IMR-90 (cell line): ENCODE measurements around the gene EDN2. TPM values are rescaled to one million over a fixed set of nuclear protein-coding genes. Genes with fewer than 3 reads are reported as not detected.

Source experiments
- ATAC-seq: fragments of 200-7000 bp; cut with Tn5 transposase; 2 replicates; pipeline ENCODE4 v1.9.1; 2020; ENCODE audit warnings: low read depth, mild to moderate bottlenecking, moderate library complexity
- BruUV-seq: library from RNA; stranded (reverse); fragments of 400-500 nt; replicated peaks from 2 replicates; lab custom pipeline; 2021; lab: Mats Ljungman, UMichigan
- CTCF ChIA-PET: fragments of 300-600 bp; formaldehyde crosslinking; extraction: SDS; loops from one replicate; lab custom pipeline; 2021; ENCODE audit warnings: antibody characterized with exemption; lab: Yijun Ruan, JAX
- POLR2A ChIA-PET: fragments of 300-600 bp; sonication (Branson Sonifier 250); formaldehyde crosslinking; loops from one replicate; lab custom pipeline; 2022; ENCODE audit warnings: antibody characterized with exemption; ENCODE audit not compliant: unreplicated experiment; lab: Charles Lee
- DNase-seq: peaks from one replicate; pipeline ENCODE4 v3.0.0; 2013
- H2AFZ ChIP-seq: replicated peaks from 2 replicates; pipeline ENCODE3; 2013; ENCODE audit warnings: low read length, mild to moderate bottlenecking; ENCODE audit not compliant: poor library complexity
- H2AK5ac ChIP-seq: 2 replicates; pipeline ENCODE4 v1.6.1; 2013; ENCODE audit warnings: low read depth, low read length, inconsistent platforms
- H2AK9ac ChIP-seq: replicated peaks from 2 replicates; pipeline ENCODE3; 2013; ENCODE audit warnings: mild to moderate bottlenecking, low read depth, low read length, moderate library complexity; ENCODE audit not compliant: poor library complexity
- H2BK120ac ChIP-seq: 2 replicates; pipeline ENCODE4 v1.6.1; 2013; ENCODE audit warnings: low read depth, low read length, inconsistent platforms
- H2BK15ac ChIP-seq: 3 replicates; pipeline ENCODE4 v1.6.1; 2013; ENCODE audit warnings: low read depth, low read length, inconsistent platforms
- H2BK20ac ChIP-seq: 2 replicates; pipeline ENCODE4 v1.6.1; 2013; ENCODE audit warnings: low read depth, mild to moderate bottlenecking, inconsistent platforms, low read length, moderate library complexity
- H2BK5ac ChIP-seq: 2 replicates; pipeline ENCODE4 v1.6.1; 2013; ENCODE audit warnings: mild to moderate bottlenecking, low read depth, low read length, inconsistent platforms; ENCODE audit not compliant: poor library complexity, severe bottlenecking
- H3K14ac ChIP-seq: replicated peaks from 2 replicates; pipeline ENCODE4 v1.6.1; 2013; ENCODE audit warnings: low read depth, low read length, inconsistent platforms
- H3K18ac ChIP-seq: 2 replicates; pipeline ENCODE4 v1.6.1; 2013; ENCODE audit warnings: low read depth, low read length, control low read depth
- H3K23ac ChIP-seq: 2 replicates; pipeline ENCODE4 v1.6.1; 2013; ENCODE audit warnings: low read depth, low read length, inconsistent platforms
- H3K27ac ChIP-seq: 2 replicates; pipeline ENCODE4 v1.5.1; 2013; ENCODE audit warnings: mild to moderate bottlenecking, control low read depth, low read length; ENCODE audit not compliant: insufficient read depth
- H3K27me3 ChIP-seq: 2 replicates; pipeline ENCODE4 v1.6.1; 2013; ENCODE audit warnings: low read length; ENCODE audit not compliant: control insufficient read depth, insufficient read depth
- H3K36me3 ChIP-seq: 2 replicates; pipeline ENCODE4 v1.6.1; 2013; ENCODE audit warnings: low read length, mixed read lengths; ENCODE audit not compliant: control insufficient read depth, insufficient read depth
- H3K4ac ChIP-seq: 2 replicates; pipeline ENCODE4 v1.6.1; 2013; ENCODE audit warnings: low read depth, low read length, inconsistent platforms
- H3K4me1 ChIP-seq: 2 replicates; pipeline ENCODE4 v1.6.1; 2013; ENCODE audit warnings: low read length, mixed read lengths; ENCODE audit not compliant: control insufficient read depth, insufficient read depth
- H3K4me2 ChIP-seq: 2 replicates; pipeline ENCODE4 v1.6.1; 2013; ENCODE audit warnings: low read depth, mild to moderate bottlenecking, control low read depth, low read length, moderate library complexity
- H3K4me3 ChIP-seq: 2 replicates; pipeline ENCODE4 v1.5.1; 2013; ENCODE audit warnings: low read depth, mild to moderate bottlenecking, control low read depth, low read length, moderate library complexity; ENCODE audit not compliant: insufficient read depth
- H3K56ac ChIP-seq: 2 replicates; pipeline ENCODE4 v1.6.1; 2013; ENCODE audit warnings: low read length, inconsistent platforms; ENCODE audit not compliant: insufficient read depth; ENCODE audit errors: extremely low read depth
- H3K79me1 ChIP-seq, 2 experiments: 2 replicates each; pipeline ENCODE4 v1.6.1; 2013; ENCODE audit warnings: low read length in 2 of 2, inconsistent platforms in 1 of 2, low read depth in 1 of 2
- H3K9ac ChIP-seq: 2 replicates; pipeline ENCODE4 v1.6.1; 2013; ENCODE audit warnings: low read depth, low read length, control low read depth
- H3K9me1 ChIP-seq: 2 replicates; pipeline ENCODE4 v1.6.1; 2013; ENCODE audit warnings: low read length, inconsistent platforms; ENCODE audit not compliant: insufficient read depth
- H3K9me3 ChIP-seq: 2 replicates; pipeline ENCODE4 v1.6.1; 2013; ENCODE audit warnings: low read length; ENCODE audit not compliant: control insufficient read depth, insufficient read depth
- H4K20me1 ChIP-seq: 2 replicates; pipeline ENCODE4 v1.6.1; 2013; ENCODE audit warnings: low read length, inconsistent platforms; ENCODE audit not compliant: insufficient read depth
- H4K5ac ChIP-seq: 2 replicates; pipeline ENCODE4 v1.6.1; 2013; ENCODE audit warnings: mild to moderate bottlenecking, low read depth, low read length, control low read depth
- H4K8ac ChIP-seq, 2 experiments: 2 replicates each; pipeline ENCODE4 v1.6.1; 2013; ENCODE audit warnings: low read depth in 2 of 2, low read length in 2 of 2, control low read depth in 1 of 2, inconsistent platforms in 1 of 2
- H4K91ac ChIP-seq: 2 replicates; pipeline ENCODE4 v1.6.1; 2013; ENCODE audit warnings: low read depth, low read length, inconsistent platforms; ENCODE audit not compliant: insufficient read depth
- CEBPB ChIP-seq: IDR thresholded peaks from 2 replicates; pipeline ENCODE4 v1.6.1; 2012; ENCODE audit warnings: low read depth, low read length, improper control_type of control experiment
- CHD1 ChIP-seq: IDR thresholded peaks from 2 replicates; pipeline ENCODE4 v1.6.1; 2012; ENCODE audit warnings: low read depth, low read length, improper control_type of control experiment
- FOS ChIP-seq: fragments of 150-350 bp; IDR thresholded peaks from 2 replicates; pipeline ENCODE4 v1.6.1; 2016; ENCODE audit warnings: low read depth, low read length
- MAFK ChIP-seq: IDR thresholded peaks from 2 replicates; pipeline ENCODE4 v1.6.1; 2012; ENCODE audit warnings: low read depth, low read length, improper control_type of control experiment
- MAZ ChIP-seq: IDR thresholded peaks from 2 replicates; pipeline ENCODE4 v1.6.1; 2012; ENCODE audit warnings: low read depth, mild to moderate bottlenecking, low read length, improper control_type of control experiment, moderate library complexity, borderline replicate concordance
- MXI1 ChIP-seq: IDR thresholded peaks from 2 replicates; pipeline ENCODE4 v1.6.1; 2012; ENCODE audit warnings: low read depth, mild to moderate bottlenecking, low read length, moderate library complexity, borderline replicate concordance
- NFE2L2 ChIP-seq: fragments of 150-350 bp; IDR thresholded peaks from 2 replicates; pipeline ENCODE4 v1.6.1; 2016; ENCODE audit warnings: low read depth, mild to moderate bottlenecking, low read length
- POLR2A ChIP-seq: IDR thresholded peaks from 2 replicates; pipeline ENCODE4 v1.6.1; 2012; ENCODE audit warnings: mild to moderate bottlenecking, low read depth, low read length
- RAD21 ChIP-seq: IDR thresholded peaks from 2 replicates; pipeline ENCODE4 v1.6.1; 2012; ENCODE audit warnings: low read length, improper control_type of control experiment
- RCOR1 ChIP-seq: IDR thresholded peaks from 2 replicates; pipeline ENCODE4 v1.6.1; 2012; ENCODE audit warnings: mild to moderate bottlenecking, low read length, improper control_type of control experiment; ENCODE audit not compliant: insufficient replicate concordance
- RFX5 ChIP-seq: IDR thresholded peaks from 2 replicates; pipeline ENCODE4 v1.8.0; 2012; ENCODE audit warnings: low read depth, mild to moderate bottlenecking, low read length, moderate library complexity
- SMC3 ChIP-seq: fragments of 150-350 bp; IDR thresholded peaks from 2 replicates; pipeline ENCODE4 v1.6.1; 2016; ENCODE audit warnings: low read depth, mild to moderate bottlenecking, antibody characterized with exemption, low read length, moderate library complexity
- WGBS, 2 experiments: methylation state at CpG; one replicate each; pipeline versions ENCODE4 v1.1.5 to v1.1.7; 2013; ENCODE audit warnings: missing lambda C conversion rate in 2 of 2; ENCODE audit not compliant: insufficient read length in 1 of 2; ENCODE audit errors: extremely low coverage in 2 of 2; 5-methylcytosine and 5-hydroxymethylcytosine counted together
- dilution Hi-C: fragments of 300-500 bp; cut with HindIII; formaldehyde crosslinking; loops from one replicate; pipeline ENCODE4 v1.14.3; 2018; ENCODE audit warnings: low sequenced_read_pairs; ENCODE audit not compliant: unreplicated experiment
- in situ Hi-C: fragments of 300-500 bp; cut with MboI; formaldehyde crosslinking; loops from 3 replicates; pipeline ENCODE4 v1.14.3; 2019; ENCODE audit warnings: low sequenced_read_pairs, inconsistent platforms, mixed read lengths
- intact Hi-C: fragments of 100-400 bp; cut with micrococcal nuclease; formaldehyde crosslinking; loops from 2 replicates; pipeline ENCODE4 v1.10.0; 2022
- polyA plus RNA-seq, 3 experiments: library from polyadenylated mRNA; depleted of rRNA; stranded (reverse); fragments of >200 nt; gene quantifications; 2 replicates each; pipeline ENCODE4 v1.2.3, GENCODE V29; 2012; ENCODE audit warnings: low replicate concordance in 1 of 3
- total RNA-seq: library from RNA; depleted of rRNA; stranded (reverse); fragments of >200 nt; gene quantifications from 2 replicates; pipeline ENCODE4 v1.2.3, GENCODE V29; 2012
- TF ChIP-seq, protein P1 (sequence below): fragments of 150-350 bp; IDR thresholded peaks from 2 replicates; pipeline ENCODE4 v1.6.1; 2016; ENCODE audit warnings: low read depth, mild to moderate bottlenecking, low read length, moderate library complexity, borderline replicate concordance
- TF ChIP-seq, protein P2 (sequence below): fragments of 150-350 bp; IDR thresholded peaks from 2 replicates; pipeline ENCODE4 v1.6.1; 2017; ENCODE audit warnings: mild to moderate bottlenecking, antibody characterized with exemption, low read length, low read depth
- TF ChIP-seq, protein P3 (sequence below): conservative IDR thresholded peaks from 2 replicates; pipeline ENCODE4 v1.5.1; 2012; ENCODE audit warnings: mild to moderate bottlenecking, low read depth, low read length, improper control_type of control experiment

EDN2 gene
- total and polyA plus RNA-seq, 2 of the 4 experiments (the other 2 are of a cell fraction) = 0.27 TPM; not detected in 1

DNA sequence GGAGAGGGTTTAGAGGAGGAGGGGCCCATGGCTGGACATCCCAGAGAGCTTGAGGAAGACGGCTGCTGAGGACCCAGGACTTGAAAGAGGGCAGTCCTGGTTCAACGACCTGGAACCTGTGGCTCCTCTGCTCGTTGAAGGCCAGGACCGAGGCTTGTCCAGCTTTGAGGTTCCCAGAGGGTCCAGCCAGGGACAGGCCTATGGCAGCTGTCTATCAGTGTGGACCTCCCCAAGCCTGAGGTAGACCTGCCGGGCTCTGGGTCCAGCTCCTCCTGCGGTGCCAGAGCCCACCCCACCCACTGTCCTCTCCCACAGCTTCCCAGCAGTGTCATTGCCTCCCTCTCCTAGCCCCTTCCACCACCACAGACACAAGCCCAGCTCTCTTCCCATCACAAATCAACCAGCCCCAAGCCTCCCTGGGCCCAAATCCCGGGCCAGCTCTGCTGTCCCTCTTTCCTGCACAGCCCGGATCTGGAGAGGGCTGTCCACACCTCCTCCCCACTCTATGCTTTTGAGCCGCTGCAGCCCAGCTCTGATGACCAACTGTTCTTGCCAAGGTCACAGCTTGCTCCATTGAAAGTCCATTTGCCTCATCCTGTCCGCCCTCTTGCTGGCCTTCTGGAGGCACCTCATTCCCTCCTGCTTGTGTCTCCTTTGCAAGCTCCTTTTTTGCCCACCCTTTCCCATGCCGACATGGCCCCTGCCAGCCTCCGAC is 48.7 kb upstream of the EDN2 start:
- no peak overlapping the region for H2AK5ac ChIP-seq
- no peak overlapping the region for H2AK9ac ChIP-seq
- no peak overlapping the region for H3K9ac ChIP-seq
- no peak overlapping the region for H3K4ac ChIP-seq
- no peak overlapping the region for H3K14ac ChIP-seq
- H2BK5ac ChIP-seq = no peak overlapping the region
- H2BK15ac ChIP-seq = no peak overlapping the region
- H3K9me1 ChIP-seq = peaks cover 9% of the 10 kb centered on the region; the same call in 1 of the 2 replicates
- no peak overlapping the region for H4K8ac ChIP-seq
- ChIA-PET CTCF (interaction anchor here (1.1 kb wide), 1 partner anchor 248 kb away, joined by 3 read pairs; no protein-coding TSS in a partner anchor), POLR2A (interaction anchor here (0.9 kb wide), 1 partner anchor 25 kb away, joined by 3 read pairs; no protein-coding TSS in a partner anchor)
- in situ Hi-C loops (no loop called here), dilution Hi-C loops (no loop called here), intact Hi-C loops (no loop called here)
- peaks cover 2% of the 10 kb centered on the region; the same call in 1 of the 2 replicates for H4K20me1 ChIP-seq
- no peak overlapping the region for H3K56ac ChIP-seq
- BruUV-seq = no TSS peak
- no peak overlapping the region for H3K4me2 ChIP-seq
- H2BK120ac ChIP-seq = no peak overlapping the region
- no peak for ATAC-seq
- H3K18ac ChIP-seq = no peak overlapping the region
- no peak overlapping the region for H2AFZ ChIP-seq
- H3K79me1 ChIP-seq = no peaks in the 10 kb centered on the region
- no peak for DNase-seq
- H2BK20ac ChIP-seq = no peak overlapping the region
- peaks cover 8% of the 10 kb centered on the region for H3K4me1 ChIP-seq
- no peaks in the 10 kb centered on the region; the same call in 1 of the 2 replicates for H3K27me3 ChIP-seq
- H4K5ac ChIP-seq = no peak overlapping the region
- H3K36me3 ChIP-seq = no peaks in the 10 kb centered on the region
- H4K91ac ChIP-seq = no peak overlapping the region
- no peaks in the 10 kb centered on the region for H3K9me3 ChIP-seq
- 82% methylated on average over 10 of the region's 12 CpGs; no CpG with 5 or more reads in 1 of the 2 experiments for WGBS, 2 experiments
- H3K23ac ChIP-seq = no peak overlapping the region
- no peak overlapping the region for H3K4me3 ChIP-seq
- H3K27ac ChIP-seq = no peak overlapping the region
- TF ChIP-seq, protein P1, sequence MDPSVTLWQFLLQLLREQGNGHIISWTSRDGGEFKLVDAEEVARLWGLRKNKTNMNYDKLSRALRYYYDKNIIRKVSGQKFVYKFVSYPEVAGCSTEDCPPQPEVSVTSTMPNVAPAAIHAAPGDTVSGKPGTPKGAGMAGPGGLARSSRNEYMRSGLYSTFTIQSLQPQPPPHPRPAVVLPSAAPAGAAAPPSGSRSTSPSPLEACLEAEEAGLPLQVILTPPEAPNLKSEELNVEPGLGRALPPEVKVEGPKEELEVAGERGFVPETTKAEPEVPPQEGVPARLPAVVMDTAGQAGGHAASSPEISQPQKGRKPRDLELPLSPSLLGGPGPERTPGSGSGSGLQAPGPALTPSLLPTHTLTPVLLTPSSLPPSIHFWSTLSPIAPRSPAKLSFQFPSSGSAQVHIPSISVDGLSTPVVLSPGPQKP = no peak
- no peak for TF ChIP-seq RFX5
- TF ChIP-seq RAD21 = no peak
- TF ChIP-seq, protein P2, sequence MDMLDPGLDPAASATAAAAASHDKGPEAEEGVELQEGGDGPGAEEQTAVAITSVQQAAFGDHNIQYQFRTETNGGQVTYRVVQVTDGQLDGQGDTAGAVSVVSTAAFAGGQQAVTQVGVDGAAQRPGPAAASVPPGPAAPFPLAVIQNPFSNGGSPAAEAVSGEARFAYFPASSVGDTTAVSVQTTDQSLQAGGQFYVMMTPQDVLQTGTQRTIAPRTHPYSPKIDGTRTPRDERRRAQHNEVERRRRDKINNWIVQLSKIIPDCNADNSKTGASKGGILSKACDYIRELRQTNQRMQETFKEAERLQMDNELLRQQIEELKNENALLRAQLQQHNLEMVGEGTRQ = no peak
- no peak for TF ChIP-seq SMC3
- TF ChIP-seq MXI1 = no peak
- TF ChIP-seq RCOR1 = no peak
- no peak for TF ChIP-seq FOS
- no peak for TF ChIP-seq CHD1
- no peak for TF ChIP-seq NFE2L2
- TF ChIP-seq POLR2A = no peak
- no peak for TF ChIP-seq MAFK
- no peak for TF ChIP-seq CEBPB
- TF ChIP-seq, protein P3, sequence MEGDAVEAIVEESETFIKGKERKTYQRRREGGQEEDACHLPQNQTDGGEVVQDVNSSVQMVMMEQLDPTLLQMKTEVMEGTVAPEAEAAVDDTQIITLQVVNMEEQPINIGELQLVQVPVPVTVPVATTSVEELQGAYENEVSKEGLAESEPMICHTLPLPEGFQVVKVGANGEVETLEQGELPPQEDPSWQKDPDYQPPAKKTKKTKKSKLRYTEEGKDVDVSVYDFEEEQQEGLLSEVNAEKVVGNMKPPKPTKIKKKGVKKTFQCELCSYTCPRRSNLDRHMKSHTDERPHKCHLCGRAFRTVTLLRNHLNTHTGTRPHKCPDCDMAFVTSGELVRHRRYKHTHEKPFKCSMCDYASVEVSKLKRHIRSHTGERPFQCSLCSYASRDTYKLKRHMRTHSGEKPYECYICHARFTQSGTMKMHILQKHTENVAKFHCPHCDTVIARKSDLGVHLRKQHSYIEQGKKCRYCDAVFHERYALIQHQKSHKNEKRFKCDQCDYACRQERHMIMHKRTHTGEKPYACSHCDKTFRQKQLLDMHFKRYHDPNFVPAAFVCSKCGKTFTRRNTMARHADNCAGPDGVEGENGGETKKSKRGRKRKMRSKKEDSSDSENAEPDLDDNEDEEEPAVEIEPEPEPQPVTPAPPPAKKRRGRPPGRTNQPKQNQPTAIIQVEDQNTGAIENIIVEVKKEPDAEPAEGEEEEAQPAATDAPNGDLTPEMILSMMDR = no peak
- no peak for TF ChIP-seq MAZ
